ENCODE data around the gene CTNNA1.

CTNNA1 gene

GRCh38 chr5:138965626-138966025 lies 212.4 kb downstream of the CTNNA1 start:
- H3K9me3 ChIP-seq (ENCODE audit: insufficient read depth, low read depth, low read length): no peaks in the 10 kb centered on the region
- no peak overlapping the region for H2AFZ ChIP-seq (ENCODE audit: low read length)
- TF ChIP-seq, protein P1, sequence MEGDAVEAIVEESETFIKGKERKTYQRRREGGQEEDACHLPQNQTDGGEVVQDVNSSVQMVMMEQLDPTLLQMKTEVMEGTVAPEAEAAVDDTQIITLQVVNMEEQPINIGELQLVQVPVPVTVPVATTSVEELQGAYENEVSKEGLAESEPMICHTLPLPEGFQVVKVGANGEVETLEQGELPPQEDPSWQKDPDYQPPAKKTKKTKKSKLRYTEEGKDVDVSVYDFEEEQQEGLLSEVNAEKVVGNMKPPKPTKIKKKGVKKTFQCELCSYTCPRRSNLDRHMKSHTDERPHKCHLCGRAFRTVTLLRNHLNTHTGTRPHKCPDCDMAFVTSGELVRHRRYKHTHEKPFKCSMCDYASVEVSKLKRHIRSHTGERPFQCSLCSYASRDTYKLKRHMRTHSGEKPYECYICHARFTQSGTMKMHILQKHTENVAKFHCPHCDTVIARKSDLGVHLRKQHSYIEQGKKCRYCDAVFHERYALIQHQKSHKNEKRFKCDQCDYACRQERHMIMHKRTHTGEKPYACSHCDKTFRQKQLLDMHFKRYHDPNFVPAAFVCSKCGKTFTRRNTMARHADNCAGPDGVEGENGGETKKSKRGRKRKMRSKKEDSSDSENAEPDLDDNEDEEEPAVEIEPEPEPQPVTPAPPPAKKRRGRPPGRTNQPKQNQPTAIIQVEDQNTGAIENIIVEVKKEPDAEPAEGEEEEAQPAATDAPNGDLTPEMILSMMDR (conservative IDR thresholded peaks at IDR 0.05; ENCODE audit: low read length): no peak
- no peak for TF ChIP-seq EZH2phosphoT487 (IDR thresholded peaks at IDR 0.05; ENCODE audit: borderline replicate concordance)
- no peak overlapping the region for H3K4me3 ChIP-seq (ENCODE audit: low read length, poor library complexity, severe bottlenecking)
- no peaks in the 10 kb centered on the region for H3K9me2 ChIP-seq (replicated peaks; ENCODE audit: low read depth, low read length)
- no peaks in the 10 kb centered on the region for H3K27me3 ChIP-seq (ENCODE audit: insufficient read depth, low read length, poor library complexity, severe bottlenecking)
- no peaks in the 10 kb centered on the region for H3F3A ChIP-seq (ENCODE audit: low read depth)
- peaks cover 63% of the 10 kb centered on the region for H3K4me1 ChIP-seq (ENCODE audit: insufficient read depth, low read length, poor library complexity, severe bottlenecking)
- no peak overlapping the region for H3K9ac ChIP-seq (ENCODE audit: low read depth, low read length, poor library complexity, severe bottlenecking)
- no peaks in the 10 kb centered on the region for H3K36me3 ChIP-seq (ENCODE audit: insufficient read depth, low read length)
- H3K4me2 ChIP-seq (ENCODE audit: low read depth, low read length, poor library complexity, severe bottlenecking): peak overlapping the region; percentile 40
- H4K20me1 ChIP-seq (ENCODE audit: insufficient read depth, low read length, poor library complexity, severe bottlenecking): no peaks in the 10 kb centered on the region
- H3K79me2 ChIP-seq (ENCODE audit: insufficient read depth, low read length): no peaks in the 10 kb centered on the region

DNA sequence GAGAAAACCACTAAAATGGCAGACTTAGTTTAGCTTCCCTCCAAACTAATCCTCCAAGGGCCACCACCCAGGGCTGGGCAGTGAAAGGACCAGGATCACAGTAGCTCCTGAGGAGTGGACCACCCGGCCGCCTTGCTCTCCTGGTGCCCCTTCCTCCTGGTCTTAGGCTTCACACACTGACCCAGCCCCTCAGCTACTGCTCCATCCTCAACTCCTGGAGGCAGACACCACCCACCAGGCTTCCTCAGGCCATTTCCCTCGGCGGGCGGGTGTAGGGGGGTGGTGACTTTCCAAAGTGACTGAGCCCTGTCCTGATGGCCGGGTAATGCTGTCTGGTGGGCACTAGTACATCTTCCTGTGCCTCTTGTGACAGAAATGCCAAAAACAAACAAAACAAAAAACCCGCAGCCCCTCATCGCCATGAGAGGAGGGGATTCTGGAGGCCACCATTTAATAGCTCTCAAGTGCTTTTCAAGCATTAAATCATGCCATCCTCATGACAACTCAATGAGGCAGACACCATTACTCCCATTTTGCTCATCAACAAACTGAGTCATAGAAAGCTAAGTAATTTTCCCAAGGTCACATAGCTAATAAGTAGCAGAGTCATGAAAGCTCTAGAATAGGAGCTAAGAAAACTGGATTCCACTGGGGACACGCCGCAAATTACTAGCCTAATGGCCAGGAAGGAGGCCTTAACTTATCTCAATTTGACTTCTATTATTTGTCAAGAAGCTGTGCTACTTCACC lies 213.2 kb downstream of the CTNNA1 start:
- Histone ChIP-seq H3K9ac (ENCODE audit: low read depth, low read length, poor library complexity, severe bottlenecking) (no peak overlapping the region), H3K9me3 (ENCODE audit: insufficient read depth, low read depth, low read length) (no peaks in the 10 kb centered on the region), H3K4me3 (ENCODE audit: low read length, poor library complexity, severe bottlenecking) (no peak overlapping the region), H3K27me3 (ENCODE audit: insufficient read depth, low read length, poor library complexity, severe bottlenecking) (no peaks in the 10 kb centered on the region), H3K36me3 (ENCODE audit: insufficient read depth, low read length) (no peaks in the 10 kb centered on the region), H4K20me1 (ENCODE audit: insufficient read depth, low read length, poor library complexity, severe bottlenecking) (no peaks in the 10 kb centered on the region), H3F3A (ENCODE audit: low read depth) (no peaks in the 10 kb centered on the region), H3K4me1 (ENCODE audit: insufficient read depth, low read length, poor library complexity, severe bottlenecking) (peaks cover 71% of the 10 kb centered on the region), H3K9me2 (replicated peaks; ENCODE audit: low read depth, low read length) (no peaks in the 10 kb centered on the region), H3K4me2 (ENCODE audit: low read depth, low read length, poor library complexity, severe bottlenecking) (peak overlapping the region; percentile 40), H3K79me2 (ENCODE audit: insufficient read depth, low read length) (no peaks in the 10 kb centered on the region), H2AFZ (ENCODE audit: low read length) (no peak overlapping the region)
- TF ChIP-seq, protein P1 (conservative IDR thresholded peaks at IDR 0.05; ENCODE audit: low read length): no peak
- TF ChIP-seq EZH2phosphoT487 (IDR thresholded peaks at IDR 0.05; ENCODE audit: borderline replicate concordance): no peak

GRCh38 chr5:138967791-138968448 lies 214.7 kb downstream of the CTNNA1 start:
- TF ChIP-seq EZH2phosphoT487 (IDR thresholded peaks at IDR 0.05; ENCODE audit: borderline replicate concordance): no peak
- TF ChIP-seq, protein P1 (conservative IDR thresholded peaks at IDR 0.05; ENCODE audit: low read length): no peak
- H2AFZ ChIP-seq (ENCODE audit: low read length): no peak overlapping the region
- H3K9me2 ChIP-seq (replicated peaks; ENCODE audit: low read depth, low read length): no peaks in the 10 kb centered on the region
- H3K9me3 ChIP-seq (ENCODE audit: insufficient read depth, low read depth, low read length): no peaks in the 10 kb centered on the region
- peak overlapping the region; percentile 53 for H3K4me2 ChIP-seq (ENCODE audit: low read depth, low read length, poor library complexity, severe bottlenecking)
- no peaks in the 10 kb centered on the region for H3K36me3 ChIP-seq (ENCODE audit: insufficient read depth, low read length)
- peak overlapping the region; percentile 42 for H3K9ac ChIP-seq (ENCODE audit: low read depth, low read length, poor library complexity, severe bottlenecking)
- no peaks in the 10 kb centered on the region for H3K27me3 ChIP-seq (ENCODE audit: insufficient read depth, low read length, poor library complexity, severe bottlenecking)
- peaks cover 74% of the 10 kb centered on the region for H3K4me1 ChIP-seq (ENCODE audit: insufficient read depth, low read length, poor library complexity, severe bottlenecking)
- no peaks in the 10 kb centered on the region for H3K79me2 ChIP-seq (ENCODE audit: insufficient read depth, low read length)
- no peaks in the 10 kb centered on the region for H4K20me1 ChIP-seq (ENCODE audit: insufficient read depth, low read length, poor library complexity, severe bottlenecking)
- H3F3A ChIP-seq (ENCODE audit: low read depth): no peaks in the 10 kb centered on the region
- H3K4me3 ChIP-seq (ENCODE audit: low read length, poor library complexity, severe bottlenecking): peak overlapping the region; percentile 26
